KMS-11 (cell line): ENCODE data around the gene CD47.

Source experiments
- H2AFZ ChIP-seq: fragments of 200-600 bp; sonication (generic); 2 replicates; pipeline ENCODE4 v1.6.1; 2016; ENCODE audit warnings: antibody characterized with exemption, mixed run types, low read depth
- H3K27ac ChIP-seq: fragments of 200-600 bp; sonication (generic); 2 replicates; pipeline ENCODE4 v1.6.1; 2016; ENCODE audit warnings: mild to moderate bottlenecking, mixed run types
- H3K27me3 ChIP-seq: fragments of 200-600 bp; sonication (generic); 2 replicates; pipeline ENCODE4 v1.6.1; 2017; ENCODE audit warnings: mild to moderate bottlenecking, low read depth, mixed run types, moderate library complexity; ENCODE audit not compliant: insufficient read depth
- H3K36me3 ChIP-seq: fragments of 200-600 bp; sonication (generic); 2 replicates; pipeline ENCODE4 v1.6.1; 2017; ENCODE audit warnings: mild to moderate bottlenecking, mixed run types; ENCODE audit not compliant: insufficient read depth
- H3K4me1 ChIP-seq: fragments of 200-600 bp; sonication (generic); 2 replicates; pipeline ENCODE4 v1.6.1; 2016; ENCODE audit warnings: mild to moderate bottlenecking, low read depth, mixed run types; ENCODE audit not compliant: poor library complexity, severe bottlenecking
- H3K4me2 ChIP-seq: fragments of 200-600 bp; sonication (generic); 2 replicates; pipeline ENCODE4 v1.7.0; 2016; ENCODE audit warnings: mild to moderate bottlenecking, mixed run types
- H3K4me3 ChIP-seq: fragments of 200-600 bp; sonication (generic); IDR thresholded peaks from 2 replicates; pipeline ENCODE4 v1.6.1; 2017; ENCODE audit warnings: low read depth, low read length, mixed read lengths; ENCODE audit not compliant: insufficient read depth
- H3K79me2 ChIP-seq: fragments of 200-600 bp; sonication (generic); 2 replicates; pipeline ENCODE4 v1.6.1; 2016; ENCODE audit warnings: low read depth, mixed run types; ENCODE audit not compliant: insufficient read depth
- H3K9ac ChIP-seq: fragments of 200-600 bp; sonication (generic); 2 replicates; pipeline ENCODE4 v1.6.1; 2016; ENCODE audit warnings: mild to moderate bottlenecking, mixed run types
- H4K20me1 ChIP-seq: fragments of 200-600 bp; sonication (generic); 2 replicates; pipeline ENCODE4 v1.6.1; 2016; ENCODE audit warnings: mild to moderate bottlenecking, mixed run types; ENCODE audit not compliant: insufficient read depth
- TF ChIP-seq, protein P1 (sequence below): fragments of 200-600 bp; sonication (generic); conservative IDR thresholded peaks from 2 replicates; pipeline ENCODE4 v1.6.1; 2017; ENCODE audit warnings: low read depth, mild to moderate bottlenecking, antibody characterized with exemption, low read length, moderate library complexity, mixed read lengths

The CD47 gene

DNA sequence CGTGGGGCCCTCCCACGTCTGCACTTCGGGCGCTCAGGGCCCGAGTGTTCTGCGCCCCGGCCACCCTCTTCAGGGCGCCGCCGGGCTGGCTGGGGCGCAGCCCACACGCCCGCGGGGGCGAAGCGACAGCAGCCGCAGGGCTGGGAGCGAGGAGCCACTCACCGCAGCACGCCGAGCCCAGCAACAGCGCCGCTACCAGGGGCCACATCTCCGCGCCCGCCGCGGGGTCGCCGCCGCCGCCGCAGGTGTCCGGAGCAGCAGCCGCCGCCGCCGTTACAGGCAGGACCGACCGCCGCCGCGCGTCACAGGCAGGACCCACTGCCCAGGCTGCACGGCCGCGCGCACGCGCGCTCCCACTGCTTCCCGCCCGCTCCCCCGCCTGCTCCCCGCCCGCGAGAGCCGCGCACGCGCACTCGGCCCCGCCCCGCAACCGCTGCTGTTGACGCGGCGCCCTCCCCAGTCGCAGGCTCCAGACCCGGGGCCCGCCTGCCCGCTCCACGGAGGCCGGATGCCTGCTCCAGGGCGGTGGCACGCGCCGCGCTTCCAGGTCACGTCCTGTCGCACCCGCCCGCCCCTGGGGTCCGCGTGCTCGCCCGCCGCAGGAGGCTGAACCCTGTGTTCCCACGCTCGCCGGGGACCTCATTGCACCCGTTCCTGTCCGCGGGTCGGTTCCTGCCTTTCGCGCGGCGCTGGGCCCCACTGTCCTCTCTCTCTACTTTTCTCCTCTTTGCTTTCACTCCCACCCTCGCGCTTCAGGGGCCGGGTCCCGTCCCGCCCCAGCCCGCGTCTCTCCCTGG lies at the start of gene CD47:
TSS of gene CD47 (minus strand) at position 331 of the 797 bp plus-strand sequence. CDS start at position 208, 123 bp downstream.
- Histone ChIP-seq H3K4me2 (peak within 1 kb of the TSS; percentile 91), H4K20me1 (no peaks in the 10 kb centered on the region; the same call in 1 of the 2 replicates), H2AFZ (peak within 1 kb of the TSS; percentile 58), H3K27ac (peak within 1 kb of the TSS; percentile 83), H3K9ac (peak within 1 kb of the TSS; percentile 83), H3K79me2 (peaks cover 48% of the 10 kb centered on the region), H3K27me3 (no peaks in the 10 kb centered on the region), H3K4me1 (peaks cover 36% of the 10 kb centered on the region), H3K4me3 (no peak within 1 kb of the TSS), H3K36me3 (no peaks in the 10 kb centered on the region)
- TF ChIP-seq, protein P1, sequence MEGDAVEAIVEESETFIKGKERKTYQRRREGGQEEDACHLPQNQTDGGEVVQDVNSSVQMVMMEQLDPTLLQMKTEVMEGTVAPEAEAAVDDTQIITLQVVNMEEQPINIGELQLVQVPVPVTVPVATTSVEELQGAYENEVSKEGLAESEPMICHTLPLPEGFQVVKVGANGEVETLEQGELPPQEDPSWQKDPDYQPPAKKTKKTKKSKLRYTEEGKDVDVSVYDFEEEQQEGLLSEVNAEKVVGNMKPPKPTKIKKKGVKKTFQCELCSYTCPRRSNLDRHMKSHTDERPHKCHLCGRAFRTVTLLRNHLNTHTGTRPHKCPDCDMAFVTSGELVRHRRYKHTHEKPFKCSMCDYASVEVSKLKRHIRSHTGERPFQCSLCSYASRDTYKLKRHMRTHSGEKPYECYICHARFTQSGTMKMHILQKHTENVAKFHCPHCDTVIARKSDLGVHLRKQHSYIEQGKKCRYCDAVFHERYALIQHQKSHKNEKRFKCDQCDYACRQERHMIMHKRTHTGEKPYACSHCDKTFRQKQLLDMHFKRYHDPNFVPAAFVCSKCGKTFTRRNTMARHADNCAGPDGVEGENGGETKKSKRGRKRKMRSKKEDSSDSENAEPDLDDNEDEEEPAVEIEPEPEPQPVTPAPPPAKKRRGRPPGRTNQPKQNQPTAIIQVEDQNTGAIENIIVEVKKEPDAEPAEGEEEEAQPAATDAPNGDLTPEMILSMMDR = no peak

DNA sequence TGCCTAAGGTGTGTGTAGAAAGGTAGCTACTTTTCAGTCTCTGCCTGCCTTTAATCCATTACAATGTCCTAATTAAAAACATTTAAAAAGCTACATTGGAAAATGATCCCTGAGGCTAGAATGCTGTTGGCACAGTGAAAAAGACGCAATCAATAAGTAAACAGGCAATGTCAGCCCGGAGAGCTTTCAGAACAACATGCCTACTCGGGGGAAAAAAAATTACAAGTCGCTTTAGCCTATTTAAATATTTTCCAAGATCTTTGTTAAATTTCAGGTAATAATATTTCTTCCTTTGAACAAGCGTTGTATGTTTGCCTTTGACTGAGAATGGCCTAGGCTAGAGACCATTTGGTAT lies 46.6 kb upstream of the CD47 start:
- Histone ChIP-seq H3K79me2 (no peaks in the 10 kb centered on the region), H3K4me2 (no peak overlapping the region), H3K4me3 (no peak overlapping the region), H3K4me1 (no peaks in the 10 kb centered on the region), H3K36me3 (no peaks in the 10 kb centered on the region), H3K27ac (no peak overlapping the region), H3K9ac (no peak overlapping the region), H2AFZ (no peak overlapping the region), H3K27me3 (no peaks in the 10 kb centered on the region), H4K20me1 (no peaks in the 10 kb centered on the region)
- TF ChIP-seq, protein P1 = no peak

DNA sequence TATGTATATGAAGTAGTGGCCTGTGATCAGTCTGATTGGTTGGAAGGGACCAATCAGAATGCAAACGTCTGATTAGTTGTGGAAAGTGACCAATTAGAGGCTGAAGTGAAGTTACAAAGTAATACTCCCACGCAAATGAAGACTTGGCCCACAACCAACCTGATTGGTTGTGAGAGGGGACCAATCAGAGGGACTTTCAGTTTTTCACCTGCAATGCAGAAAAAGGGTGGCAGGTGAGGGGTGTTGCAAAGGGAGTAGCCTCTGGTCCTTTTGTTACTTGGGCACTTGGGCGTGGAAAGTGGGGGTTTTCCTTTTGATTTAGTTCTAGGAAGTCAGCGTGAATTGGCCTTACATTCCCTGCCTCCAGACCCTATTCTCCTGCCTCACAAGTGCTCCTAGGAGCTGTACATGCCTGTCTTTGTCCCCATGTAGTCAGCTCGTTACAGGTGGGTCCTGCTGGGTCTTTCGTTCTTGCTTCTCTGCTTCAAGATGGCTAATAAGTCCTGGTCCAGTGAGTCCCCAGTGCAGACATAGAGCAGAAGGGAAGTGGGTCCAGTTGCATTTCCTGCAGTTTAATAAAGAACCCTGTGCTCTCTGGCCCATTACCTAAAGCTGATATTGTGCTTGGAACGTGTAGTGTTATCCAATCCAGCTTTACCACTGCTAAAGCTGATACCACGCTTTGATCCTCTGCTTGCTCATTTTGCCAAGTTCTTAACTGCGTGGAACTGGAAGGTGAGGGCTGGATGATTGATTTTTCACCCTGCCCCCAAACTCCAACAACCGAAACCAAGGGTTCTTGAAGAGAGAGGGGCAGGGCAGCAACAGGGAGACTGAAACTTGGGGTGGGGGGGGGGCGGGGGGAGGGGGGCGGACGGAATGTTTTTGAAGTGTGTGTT lies 46.0 kb upstream of the CD47 start:
- H3K4me2 ChIP-seq = no peak overlapping the region
- TF ChIP-seq, protein P1 = no peak

DNA sequence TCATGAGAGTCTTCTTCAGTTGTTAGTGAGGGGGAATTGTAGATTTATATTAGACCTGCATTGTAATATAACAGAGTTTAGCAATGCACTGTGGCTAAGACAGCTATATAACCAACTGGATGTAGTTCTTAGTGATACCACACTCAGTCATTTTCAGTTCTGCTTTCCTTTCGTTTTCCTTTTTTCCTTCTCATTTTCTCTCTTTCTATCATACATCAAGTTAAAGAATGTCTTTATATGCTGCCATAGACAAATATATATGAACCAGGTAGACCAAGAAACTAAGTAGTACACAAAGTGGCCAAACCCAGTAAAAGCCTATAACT lies 43.7 kb upstream of the CD47 start:
- no peak overlapping the region for H3K9ac ChIP-seq
- H3K79me2 ChIP-seq = no peaks in the 10 kb centered on the region
- no peak overlapping the region for H3K27ac ChIP-seq
- no peaks in the 10 kb centered on the region for H3K27me3 ChIP-seq
- H3K4me1 ChIP-seq = no peaks in the 10 kb centered on the region
- H4K20me1 ChIP-seq = no peaks in the 10 kb centered on the region
- H3K36me3 ChIP-seq = no peaks in the 10 kb centered on the region
- TF ChIP-seq, protein P1 = no peak
- no peak overlapping the region for H3K4me3 ChIP-seq
- no peak overlapping the region for H2AFZ ChIP-seq
- no peak overlapping the region for H3K4me2 ChIP-seq

More for the DNA sequence above, 46.0 kb upstream of the CD47 start:
- Histone ChIP-seq H3K27ac (no peak overlapping the region), H2AFZ (no peak overlapping the region), H3K9ac (no peak overlapping the region), H3K4me3 (no peak overlapping the region), H4K20me1 (no peaks in the 10 kb centered on the region), H3K79me2 (no peaks in the 10 kb centered on the region), H3K36me3 (no peaks in the 10 kb centered on the region), H3K4me1 (no peaks in the 10 kb centered on the region), H3K27me3 (no peaks in the 10 kb centered on the region)
